Measurements from ENCODE around the gene KRT86. TPM values are rescaled to one million over a fixed set of nuclear protein-coding genes. Genes with fewer than 3 reads are reported as not detected.
"Not testable (repeated sequence)": the region's sequence is repeated elsewhere in the genome, so short reads cannot be mapped to it uniquely, and the experiment has no call there.

KRT86 gene
- total RNA-seq, 1 donor from 2014 or later = under 0.01 TPM

- DNase-seq (ENCODE audit: low read depth in 2 of 2) = no peak
These were observed 7.2 kb upstream of the KRT86 start for GRCh38 chr12:52267266-52267665.

GRCh38 chr12:52267699-52268098, 6.7 kb upstream of the KRT86 start:
- no peak for DNase-seq (ENCODE audit: low read depth in 2 of 2)

- DNase-seq (ENCODE audit: low read depth in 2 of 2) = no peak
These were observed 6.2 kb upstream of the KRT86 start for GRCh38 chr12:52268212-52268611.

GRCh38 chr12:52270541-52271070, 3.8 kb upstream of the KRT86 start:
- DNase-seq (ENCODE audit: low read depth in 2 of 2) = no peak

- no peak for DNase-seq (ENCODE audit: low read depth in 2 of 2)
These were observed 3.3 kb upstream of the KRT86 start for GRCh38 chr12:52271158-52271557.

- no peak for DNase-seq (ENCODE audit: low read depth in 2 of 2)
These were observed 1.2 kb downstream of the KRT86 start for GRCh38 chr12:52275686-52276085.

- no peak for DNase-seq (ENCODE audit: low read depth in 2 of 2)
These were observed 3.2 kb downstream of the KRT86 start for GRCh38 chr12:52277486-52278245.

GRCh38 chr12:52278575-52279421, 4.4 kb downstream of the KRT86 start:
- DNase-seq (ENCODE audit: low read depth in 2 of 2) = peak in 1 of 2 donors; percentile 58

- DNase-seq (ENCODE audit: low read depth in 2 of 2) = no peak
These were observed 5.2 kb downstream of the KRT86 start for GRCh38 chr12:52279422-52280318.

GRCh38 chr12:52280319-52280795, 5.9 kb downstream of the KRT86 start:
- peak in 1 of 2 donors; percentile 43 for DNase-seq (ENCODE audit: low read depth in 2 of 2)

- peak in 1 of 2 donors; percentile 42 for DNase-seq (ENCODE audit: low read depth in 2 of 2)
These were observed 6.5 kb downstream of the KRT86 start for GRCh38 chr12:52280796-52281560.

- DNase-seq (ENCODE audit: low read depth in 2 of 2) = no peak
These were observed 10.2 kb downstream of the KRT86 start for GRCh38 chr12:52284562-52285171.

- DNase-seq (ENCODE audit: low read depth in 2 of 2) = no peak
These were observed 10.8 kb downstream of the KRT86 start for GRCh38 chr12:52285172-52285745.

GRCh38 chr12:52285851-52286530, 11.5 kb downstream of the KRT86 start:
- no peak for DNase-seq (ENCODE audit: low read depth in 2 of 2)

- not testable (repeated sequence) for DNase-seq (ENCODE audit: low read depth in 2 of 2)
These were observed 12.7 kb downstream of the KRT86 start for GRCh38 chr12:52286857-52287785.

- DNase-seq (ENCODE audit: low read depth in 2 of 2) = not testable (repeated sequence)
These were observed 13.7 kb downstream of the KRT86 start for GRCh38 chr12:52287816-52288805.

Measured in dermis microvascular lymphatic vessel endothelial cell (primary cell).